Activated naive CD4-positive, alpha-beta T cell (primary cell): ENCODE measurements around the gene SEMA3F.

Experiments used
- DNase-seq, 4 experiments: peaks; one replicate each; lab custom pipeline; 2025; lab: John Stamatoyannopoulos, UW

Gene SEMA3F

DNA sequence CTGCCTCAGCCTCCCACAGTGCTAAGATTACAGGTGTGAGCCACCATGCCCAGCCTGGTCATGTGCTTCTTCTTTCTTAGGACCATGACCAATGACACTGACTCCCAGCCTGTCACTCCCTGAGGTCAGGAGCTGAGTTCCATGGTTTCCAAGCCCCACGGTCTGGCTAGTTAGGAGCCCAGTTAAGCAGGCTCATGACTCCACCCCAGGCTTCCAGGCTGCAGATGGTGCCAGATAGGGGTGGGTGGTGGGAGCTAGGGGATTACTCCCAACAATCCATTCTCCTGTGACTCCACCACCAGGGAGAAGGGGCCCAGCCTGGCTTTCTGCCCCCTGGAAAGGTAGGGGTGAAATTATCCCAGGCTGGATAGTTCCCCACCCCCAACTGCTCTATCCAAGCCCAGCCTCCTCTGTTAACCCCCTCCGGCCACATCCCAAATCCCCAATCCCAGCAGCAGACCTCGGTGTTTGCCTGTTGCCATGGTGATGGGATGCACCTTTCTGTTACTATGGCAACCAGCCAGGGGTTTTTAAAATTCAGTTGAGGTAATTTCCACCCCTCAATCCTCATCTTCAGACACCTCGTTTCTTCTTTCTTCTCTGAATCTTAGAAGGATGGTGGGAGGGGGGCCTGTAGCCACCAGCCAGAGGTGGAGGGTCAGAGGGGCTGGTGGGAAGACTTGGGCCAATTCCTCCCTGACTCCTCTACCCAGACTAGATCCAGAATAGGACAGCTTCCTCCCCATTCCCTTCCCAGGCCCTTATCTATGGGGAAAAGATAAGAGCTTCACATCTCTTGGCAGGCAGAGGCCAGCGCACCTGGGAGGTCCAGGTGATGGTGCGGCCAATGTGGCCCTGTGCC, 22.5 kb upstream of the SEMA3F start:
- DNase-seq = no peak

GRCh38 chr3:50133283-50133615, 21.9 kb upstream of the SEMA3F start:
- DNase-seq = no peak

- no peak for DNase-seq
Measured at GRCh38 chr3:50134367-50134766, 20.8 kb upstream of the SEMA3F start.

DNA sequence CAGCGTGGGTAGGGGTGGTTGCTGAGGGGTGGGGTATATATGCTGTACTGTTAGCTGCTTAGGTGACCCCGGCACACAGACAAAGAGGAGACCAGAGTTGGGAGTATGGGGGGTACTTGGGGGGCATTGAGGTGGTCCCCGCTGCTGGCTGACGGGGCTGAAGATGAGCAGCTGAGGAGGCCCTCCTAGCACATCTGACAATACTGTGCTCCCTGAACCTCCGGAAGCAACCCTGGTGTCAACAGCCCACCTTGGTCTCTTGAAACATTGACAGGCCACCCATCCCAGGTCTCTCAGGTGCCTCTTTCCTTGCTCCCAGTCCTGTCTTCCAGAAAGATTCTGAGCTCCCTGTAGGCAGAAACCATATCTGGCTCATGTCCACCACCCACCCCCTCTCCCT, 19.2 kb upstream of the SEMA3F start:
- no peak for DNase-seq

GRCh38 chr3:50136714-50137405, 18.3 kb upstream of the SEMA3F start:
- DNase-seq = no peak

DNA sequence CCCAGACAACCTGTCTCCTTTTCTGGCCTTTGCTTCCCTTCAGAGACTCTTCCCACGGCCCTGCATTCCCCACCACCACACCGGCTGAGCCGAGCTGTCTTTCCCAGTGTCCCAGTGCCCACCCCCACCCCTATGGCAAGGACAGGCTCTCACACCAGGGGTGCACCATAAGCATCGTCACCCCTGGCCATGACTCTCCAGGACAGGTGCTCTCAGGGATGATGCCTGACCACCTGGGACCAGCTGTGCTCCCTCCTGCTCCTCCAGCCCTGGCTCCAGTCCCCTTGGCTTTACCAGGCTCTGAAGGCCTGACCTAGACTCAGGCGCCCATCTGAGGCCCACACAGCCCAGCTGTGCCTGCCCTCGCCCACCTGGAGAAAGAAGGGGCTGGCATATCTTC, 17.6 kb upstream of the SEMA3F start:
- no peak for DNase-seq

- no peak for DNase-seq
Measured at GRCh38 chr3:50138266-50139200, 16.6 kb upstream of the SEMA3F start.

- no peak for DNase-seq
Measured at GRCh38 chr3:50139308-50139707, 15.8 kb upstream of the SEMA3F start.

GRCh38 chr3:50139718-50140423, 15.3 kb upstream of the SEMA3F start:
- DNase-seq = no peak

GRCh38 chr3:50140990-50141389, 14.1 kb upstream of the SEMA3F start:
- DNase-seq = no peak

GRCh38 chr3:50146316-50146901, 8.7 kb upstream of the SEMA3F start:
- DNase-seq = no peak

DNA sequence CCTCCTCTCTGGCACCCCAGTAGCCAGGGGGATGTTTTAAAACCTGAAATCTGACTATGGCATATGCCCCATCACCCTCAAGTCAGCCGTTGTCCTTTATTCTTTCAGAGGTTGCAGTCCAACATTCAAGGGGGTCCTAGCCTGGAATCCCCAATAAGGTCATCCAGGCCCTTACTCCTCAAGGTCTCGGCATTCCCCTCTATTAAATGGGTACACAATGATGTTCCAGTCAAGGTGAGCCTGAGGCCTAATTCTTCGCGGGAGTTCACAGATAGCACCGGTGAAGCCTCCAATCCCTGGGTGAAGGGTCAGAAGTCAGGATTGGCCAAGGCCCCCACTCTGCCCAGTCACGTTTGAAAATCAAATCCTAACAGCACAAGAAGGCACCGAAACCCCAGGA, 8.1 kb upstream of the SEMA3F start:
- DNase-seq = no peak

DNA sequence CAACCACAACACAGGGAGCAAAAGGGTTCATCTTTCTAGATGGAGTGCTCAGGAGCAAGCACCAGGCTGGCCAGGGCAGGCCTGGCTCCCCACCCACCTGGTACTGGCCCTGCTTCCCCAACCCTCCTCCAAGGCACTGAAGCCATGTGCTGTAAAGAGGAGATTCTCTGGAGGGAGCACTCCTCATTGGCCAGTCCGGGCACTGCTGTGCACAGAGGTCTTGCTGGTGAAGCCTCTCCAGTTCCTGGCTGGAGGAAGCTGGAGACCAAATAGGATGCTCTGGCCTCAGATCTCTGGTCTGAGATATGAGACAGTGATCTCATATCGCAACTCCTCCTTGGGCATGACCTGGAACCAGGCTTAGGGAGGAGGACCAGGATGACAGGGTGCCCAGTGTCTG, 7.7 kb upstream of the SEMA3F start:
- DNase-seq = no peak

- no peak for DNase-seq
Measured at GRCh38 chr3:50147861-50148260, 7.3 kb upstream of the SEMA3F start.

DNA sequence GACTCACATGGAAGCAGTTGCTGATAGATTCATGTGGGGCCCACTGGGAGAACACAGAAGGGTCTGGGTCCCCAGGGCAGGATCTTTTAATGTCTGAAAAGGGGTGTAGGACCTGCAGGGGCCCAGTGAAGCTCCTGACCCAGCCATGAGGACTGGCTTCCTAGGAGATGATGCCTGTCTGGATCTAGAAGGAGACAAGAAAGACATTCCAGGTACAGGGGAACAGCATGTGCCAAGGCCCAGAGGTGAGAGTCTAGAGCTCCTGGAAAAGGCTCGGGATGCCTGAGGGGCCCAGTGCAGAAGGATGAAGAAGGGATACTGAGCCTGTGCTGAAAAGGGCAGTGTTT, 4.7 kb upstream of the SEMA3F start:
- no peak for DNase-seq

DNA sequence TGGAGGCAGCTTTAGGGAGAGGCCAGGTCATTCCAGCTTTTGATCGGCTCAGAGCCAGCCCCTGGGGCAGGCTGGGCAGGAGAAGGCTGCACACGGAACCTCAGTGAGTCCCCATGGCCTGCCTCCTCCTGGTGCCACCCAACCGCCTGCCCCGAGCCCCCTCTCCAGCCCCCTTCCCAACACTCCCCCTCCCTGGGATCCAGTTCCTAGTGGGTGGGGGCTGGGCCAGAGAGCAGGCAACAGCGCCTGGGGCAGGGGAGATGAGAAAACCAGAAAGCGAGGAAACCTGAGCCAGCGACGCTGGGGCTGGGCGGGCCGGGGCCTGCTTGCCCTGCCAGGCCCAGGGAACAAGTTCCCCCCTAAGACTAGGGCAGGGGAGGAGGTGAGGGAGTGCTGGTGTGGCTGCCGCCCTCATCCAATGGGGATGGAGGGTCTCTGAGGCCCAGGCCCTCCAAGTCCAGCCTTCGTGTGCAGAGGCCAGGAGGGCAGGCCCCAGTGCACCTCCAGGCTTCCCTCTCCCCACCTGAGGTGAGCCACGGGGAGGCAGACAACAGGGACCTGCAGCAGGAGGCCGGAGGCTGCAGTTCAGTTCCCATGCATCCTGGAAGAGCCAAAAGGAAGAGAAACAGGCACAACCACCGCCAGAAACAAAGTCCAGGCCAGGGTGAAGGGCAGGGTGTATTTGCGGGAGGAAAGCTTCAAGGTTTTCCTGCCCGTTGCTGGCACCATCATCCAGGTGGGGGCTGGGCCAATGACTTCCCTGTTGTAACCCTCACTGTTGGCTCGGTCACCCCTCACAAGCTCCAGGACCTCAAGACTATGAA, 4.0 kb upstream of the SEMA3F start:
- DNase-seq = no peak

DNA sequence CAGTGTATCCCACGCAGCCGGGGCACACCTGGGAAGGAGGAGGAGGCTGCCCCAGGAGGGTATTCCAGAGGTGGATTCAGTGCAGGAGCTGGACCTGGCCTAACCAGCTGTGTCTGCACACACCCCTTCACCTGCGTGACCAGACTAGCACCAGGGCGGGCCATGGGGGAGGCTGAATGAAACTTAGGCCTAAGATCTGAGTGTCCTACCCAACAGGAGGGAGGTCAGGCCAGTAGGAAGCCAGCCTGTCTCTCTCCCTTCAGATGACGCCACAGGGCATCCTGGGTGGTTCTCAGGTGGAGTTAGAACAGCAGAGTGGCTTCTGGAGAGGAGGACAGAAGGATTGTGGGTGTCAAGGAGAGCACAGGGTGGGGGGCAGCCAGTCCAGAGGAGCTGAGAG, 3.4 kb upstream of the SEMA3F start:
- DNase-seq = no peak

DNA sequence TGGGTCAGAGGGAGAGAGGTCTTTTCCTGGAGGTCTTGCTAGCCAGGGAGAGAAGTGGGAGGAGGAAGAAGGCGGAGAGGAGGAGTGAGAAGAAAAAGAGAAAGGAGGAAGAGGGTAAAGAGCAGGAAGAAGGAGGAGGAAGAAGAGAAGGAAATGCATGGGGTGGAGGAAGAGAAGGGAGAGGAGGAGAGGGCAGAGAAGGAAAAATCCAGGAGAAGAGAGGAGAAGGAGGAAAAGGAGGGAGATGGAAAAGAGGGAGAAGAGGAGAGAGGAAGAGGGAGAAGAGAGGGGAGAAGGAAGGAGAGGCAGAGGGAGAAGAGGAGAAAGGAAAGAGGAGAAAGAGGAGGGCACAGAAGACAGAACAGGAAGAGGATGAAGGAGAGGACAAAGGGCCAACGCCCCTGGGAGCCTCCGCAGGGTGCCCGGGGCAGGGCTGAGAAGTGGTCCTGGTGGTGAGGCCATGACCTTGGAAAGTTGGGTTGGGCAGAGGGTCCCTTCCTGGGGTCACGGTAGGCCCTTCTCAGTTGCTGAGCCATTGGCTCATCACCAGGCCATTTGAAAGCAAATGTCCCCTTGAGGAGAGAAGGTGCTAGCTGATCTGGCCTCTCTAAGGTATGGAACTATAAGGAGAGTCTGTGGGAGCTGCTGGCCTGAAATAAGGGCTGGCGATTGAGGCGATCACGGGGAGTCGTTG, 1.2 kb upstream of the SEMA3F start:
- DNase-seq = no peak

DNA sequence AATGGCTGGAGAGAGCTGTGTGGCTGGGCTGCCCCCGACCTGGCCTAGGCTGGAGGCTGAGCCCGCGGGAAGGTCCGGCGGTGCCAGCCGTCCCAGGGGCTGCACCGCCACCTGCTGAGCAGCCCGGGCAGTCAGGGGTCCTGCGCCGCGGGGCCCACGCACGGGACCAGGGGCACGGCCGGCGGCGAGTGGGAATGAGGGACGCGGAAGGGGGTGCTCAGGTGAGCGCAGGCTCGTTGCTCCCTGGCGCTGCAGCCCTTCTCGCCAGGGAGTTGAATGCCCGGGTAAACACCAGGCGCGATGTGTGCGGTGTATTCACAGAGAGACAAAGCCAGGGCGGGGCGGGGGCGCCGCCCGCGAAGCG, 666 bp upstream of the SEMA3F start:
- no peak for DNase-seq

DNA sequence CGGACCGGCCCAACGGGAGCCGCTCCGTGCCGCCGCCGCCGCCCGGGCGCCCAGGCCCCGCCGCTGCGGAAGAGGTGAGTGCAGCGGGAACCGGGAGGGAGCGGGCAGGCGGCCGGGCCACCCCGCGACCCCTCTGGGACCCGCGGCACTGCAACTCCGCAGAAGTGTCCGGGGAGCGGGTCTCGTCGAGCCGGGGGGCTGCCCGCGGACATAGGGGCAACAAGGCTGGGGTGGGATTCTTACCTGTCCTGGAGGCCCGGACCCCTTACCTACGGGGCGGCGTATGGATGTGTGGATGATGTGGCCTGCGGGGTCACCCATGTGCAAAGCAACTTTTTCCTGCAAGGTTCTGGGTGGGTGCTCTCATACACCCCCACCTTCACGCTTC, 361 bp downstream of the SEMA3F start:
- DNase-seq = no peak
